Cardiac fibroblast (primary cell): ENCODE data around the gene MAGI2.
"Not testable (repeated sequence)": the region's sequence is repeated elsewhere in the genome, so short reads cannot be mapped to it uniquely, and the experiment has no call there.

ENCODE experiments used
- DNase-seq, 2 donors: peaks; one replicate each; pipeline versions ENCODE4 v3.0.0 to v3.0.0-alpha.2; 2010; ENCODE audit warnings: low read depth in 2 of 2
- H3K4me3 ChIP-seq, 2 donors: replicated peaks in 1 of 2; 1 replicate in 1 of 2; 2 replicates in 1 of 2; pipeline ENCODE4 v1.5.1; 2011; ENCODE audit warnings: low read depth in 2 of 2, low read length in 2 of 2, mild to moderate bottlenecking in 2 of 2, moderate library complexity in 1 of 2
- CTCF ChIP-seq: IDR thresholded peaks from one replicate; pipeline ENCODE4 v1.5.1; 2011; ENCODE audit warnings: low read depth, mild to moderate bottlenecking, low read length, inconsistent platforms

The MAGI2 gene

GRCh38 chr7:79035858-79036257 lies 417.6 kb downstream of the MAGI2 start:
- DNase-seq: no peak
- TF ChIP-seq CTCF: no peak
- no peak overlapping the region for H3K4me3 ChIP-seq

- no peak for DNase-seq
- H3K4me3 ChIP-seq: no peak overlapping the region
- TF ChIP-seq CTCF: no peak
Observed at GRCh38 chr7:79034730-79035129, 418.7 kb downstream of the MAGI2 start.

- DNase-seq, H3K4me3 ChIP-seq: not testable (repeated sequence)
Observed at GRCh38 chr7:79019711-79020110, 433.8 kb downstream of the MAGI2 start.

- no peak for TF ChIP-seq CTCF
- DNase-seq: no peak
- H3K4me3 ChIP-seq: no peak overlapping the region
Observed at GRCh38 chr7:79011921-79012320, 441.5 kb downstream of the MAGI2 start.

GRCh38 chr7:79009647-79010046 lies 443.8 kb downstream of the MAGI2 start:
- H3K4me3 ChIP-seq: no peak overlapping the region
- no peak for TF ChIP-seq CTCF
- DNase-seq: no peak

- DNase-seq: no peak
- TF ChIP-seq CTCF: no peak
- no peak overlapping the region for H3K4me3 ChIP-seq
Observed at GRCh38 chr7:79008786-79009185, 444.7 kb downstream of the MAGI2 start.

- no peak for DNase-seq
- H3K4me3 ChIP-seq: no peak overlapping the region
- TF ChIP-seq CTCF: no peak
Observed at GRCh38 chr7:78996013-78996412, 457.5 kb downstream of the MAGI2 start.
